ENCODE measurements around the gene PRKG1. TPM values are rescaled to one million over a fixed set of nuclear protein-coding genes. Genes with fewer than 3 reads are reported as not detected.

PRKG1 gene
- total RNA-seq, 1 experiment from 2014 or later: 10.4 TPM

DNA sequence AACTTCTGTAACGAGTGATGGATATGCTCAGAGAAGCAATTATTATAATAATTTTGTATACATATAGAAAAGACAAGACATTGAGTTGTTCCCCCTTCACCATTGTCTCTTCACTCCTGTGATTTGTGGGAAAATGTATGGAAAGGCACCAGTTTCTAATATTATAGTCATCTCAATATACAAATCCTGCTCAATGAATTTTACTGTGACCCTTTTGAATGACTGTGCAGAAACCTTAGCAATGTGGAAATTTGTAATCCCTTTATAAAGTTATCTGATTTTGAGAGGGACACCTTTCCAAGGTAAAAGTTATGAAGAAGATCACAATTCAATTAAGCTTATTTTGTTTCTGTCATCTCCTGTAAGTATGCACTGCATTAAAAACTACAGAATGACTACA is 1165.5 kb downstream of the PRKG1 start:
- no CpG with 5 or more reads among the region's 1 CpG for WGBS (ENCODE audit: extremely low coverage, insufficient read length, low lambda C conversion rate)

More for the DNA sequence above, 1165.5 kb downstream of the PRKG1 start:
- Histone ChIP-seq H2BK20ac (ENCODE audit: low read depth, low read length, poor library complexity, severe bottlenecking) (no peak overlapping the region), H3T11ph (ENCODE audit: low read length) (no peak overlapping the region), H3K9me3 (ENCODE audit: control insufficient read depth, low read depth, low read length) (no peaks in the 10 kb centered on the region), H3K79me2 (ENCODE audit: insufficient read depth, low read length) (no peaks in the 10 kb centered on the region), H3K9ac (ENCODE audit: extremely low read depth, insufficient read length, low read length) (no peak overlapping the region), H2BK5ac (ENCODE audit: insufficient read length, low read length) (no peak overlapping the region), H2BK120ac (ENCODE audit: low read depth, low read length, poor library complexity, severe bottlenecking) (no peak overlapping the region), H3K4ac (ENCODE audit: low read depth, low read length) (no peak overlapping the region), H4K20me1 (ENCODE audit: control insufficient read depth, insufficient read depth, insufficient read length) (no peaks in the 10 kb centered on the region), H2BK15ac (ENCODE audit: low read depth, low read length) (no peak overlapping the region), H2BK12ac (ENCODE audit: insufficient read length, low read depth, low read length) (no peak overlapping the region), H3K18ac (ENCODE audit: insufficient read length, low read depth, low read length) (no peak overlapping the region), H3K56ac (ENCODE audit: insufficient read length, low read depth, low read length) (no peak overlapping the region), H4K5ac (ENCODE audit: insufficient read length, low read depth, low read length) (no peak overlapping the region), H3K14ac (ENCODE audit: insufficient read depth, low read length) (no peak overlapping the region), H3K4me2 (ENCODE audit: insufficient read depth, insufficient read length, low read length) (no peak overlapping the region), H4K8ac (replicated peaks; ENCODE audit: insufficient read length, low read depth, low read length) (no peak overlapping the region), H3K27ac (ENCODE audit: insufficient read length, low read depth, low read length) (no peak overlapping the region), H3K27me3 (ENCODE audit: insufficient read depth, low read length) (no peaks in the 10 kb centered on the region), H3K79me1 (ENCODE audit: insufficient read depth, low read depth, low read length, poor library complexity, severe bottlenecking) (no peaks in the 10 kb centered on the region), H2AK5ac (ENCODE audit: insufficient read length, low read length) (no peak overlapping the region), H3K23ac (ENCODE audit: insufficient read length, low read depth, low read length) (no peak overlapping the region), H4K91ac (ENCODE audit: insufficient read length, low read depth, low read length) (no peak overlapping the region), H3K23me2 (ENCODE audit: insufficient read length, low read depth, low read length, poor library complexity, severe bottlenecking) (no peaks in the 10 kb centered on the region), H3K4me1 (ENCODE audit: insufficient read depth, low read length) (no peaks in the 10 kb centered on the region), H2AFZ (ENCODE audit: low read length) (no peak overlapping the region)
- H3K27me3 Mint-ChIP-seq (ENCODE audit: low read depth): no peaks in the 10 kb centered on the region
- DNase-seq: no peak
- TF ChIP-seq, protein P1, sequence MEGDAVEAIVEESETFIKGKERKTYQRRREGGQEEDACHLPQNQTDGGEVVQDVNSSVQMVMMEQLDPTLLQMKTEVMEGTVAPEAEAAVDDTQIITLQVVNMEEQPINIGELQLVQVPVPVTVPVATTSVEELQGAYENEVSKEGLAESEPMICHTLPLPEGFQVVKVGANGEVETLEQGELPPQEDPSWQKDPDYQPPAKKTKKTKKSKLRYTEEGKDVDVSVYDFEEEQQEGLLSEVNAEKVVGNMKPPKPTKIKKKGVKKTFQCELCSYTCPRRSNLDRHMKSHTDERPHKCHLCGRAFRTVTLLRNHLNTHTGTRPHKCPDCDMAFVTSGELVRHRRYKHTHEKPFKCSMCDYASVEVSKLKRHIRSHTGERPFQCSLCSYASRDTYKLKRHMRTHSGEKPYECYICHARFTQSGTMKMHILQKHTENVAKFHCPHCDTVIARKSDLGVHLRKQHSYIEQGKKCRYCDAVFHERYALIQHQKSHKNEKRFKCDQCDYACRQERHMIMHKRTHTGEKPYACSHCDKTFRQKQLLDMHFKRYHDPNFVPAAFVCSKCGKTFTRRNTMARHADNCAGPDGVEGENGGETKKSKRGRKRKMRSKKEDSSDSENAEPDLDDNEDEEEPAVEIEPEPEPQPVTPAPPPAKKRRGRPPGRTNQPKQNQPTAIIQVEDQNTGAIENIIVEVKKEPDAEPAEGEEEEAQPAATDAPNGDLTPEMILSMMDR (conservative IDR thresholded peaks at IDR 0.05): no peak
- H3K9me3 Mint-ChIP-seq: no peaks in the 10 kb centered on the region
- no peaks in the 10 kb centered on the region for H3K36me3 Mint-ChIP-seq (ENCODE audit: insufficient read depth in 1 of 3, low read depth in 3 of 3)
- H3K4me3 Mint-ChIP-seq: no peak overlapping the region
- H3K27ac Mint-ChIP-seq: no peak overlapping the region
- no peaks in the 10 kb centered on the region for H3K4me1 Mint-ChIP-seq

Data from H9 (cell line).